Epithelial cell of prostate (primary cell): Measurements from ENCODE around the gene HMX1.

Experiments
- DNase-seq: peaks from one replicate; pipeline ENCODE4 v3.0.0-alpha.2; 2011; ENCODE audit warnings: low read depth, low spot score
- H3K27ac ChIP-seq: fragments of 450-650 bp; 2 replicates; pipeline ENCODE4 v1.5.1; 2017; ENCODE audit warnings: mild to moderate bottlenecking

HMX1 gene

DNA sequence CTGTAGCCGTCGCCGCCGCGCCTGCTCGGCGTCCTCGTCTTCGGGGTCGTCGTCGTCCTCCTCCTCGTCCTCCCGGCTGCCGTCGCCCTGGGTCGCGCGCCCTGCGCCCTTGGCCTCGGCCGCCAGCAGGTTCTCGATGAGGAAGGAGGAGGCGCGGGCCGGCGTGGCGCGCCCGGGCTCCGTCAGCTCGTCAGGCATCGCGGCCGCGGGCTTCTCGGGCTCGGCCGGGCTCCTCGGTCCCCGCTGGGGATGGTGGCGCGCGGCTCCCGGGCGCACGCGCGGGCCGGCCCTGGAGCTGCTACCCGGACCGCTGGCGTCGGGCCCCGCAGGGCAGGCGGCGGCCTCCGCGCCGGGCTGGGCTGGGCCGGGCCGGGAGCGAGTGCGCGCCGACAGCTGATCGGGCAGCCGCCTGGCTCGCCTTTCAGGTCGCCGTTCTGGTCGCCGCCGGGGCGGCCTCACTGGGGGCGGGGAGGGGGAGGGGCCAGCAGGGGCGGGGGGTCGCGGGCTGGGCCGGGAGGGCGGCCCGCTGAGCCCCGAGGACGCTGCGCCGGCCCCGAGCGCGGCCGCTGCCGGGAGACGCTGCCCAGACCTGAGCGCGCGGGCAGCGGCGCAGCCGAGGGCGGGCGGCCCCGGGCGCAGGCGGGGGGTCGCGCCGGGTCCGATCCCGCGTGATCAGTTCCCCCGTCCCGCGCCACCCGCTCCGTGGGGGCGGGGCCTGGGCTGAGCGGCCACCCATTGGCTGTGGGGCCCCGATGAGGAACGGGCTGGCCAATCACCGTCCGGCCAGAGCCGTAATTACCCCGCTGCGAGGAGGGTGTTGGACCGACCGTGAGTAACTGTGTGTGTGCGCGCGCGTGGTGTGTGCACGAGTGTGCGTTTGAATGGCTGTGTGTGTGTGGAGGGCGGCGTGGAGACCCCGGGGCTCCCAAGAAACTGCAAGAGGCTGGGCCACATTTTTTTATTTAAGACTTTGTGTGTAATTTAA lies at the start of gene HMX1:
Gene HMX1 (minus strand): TSS at position 423 of the 985 bp plus-strand sequence. CDS start 225 bp downstream, at position 198.
- no peak within 1 kb of the TSS for H3K27ac ChIP-seq
- no peak for DNase-seq

DNA sequence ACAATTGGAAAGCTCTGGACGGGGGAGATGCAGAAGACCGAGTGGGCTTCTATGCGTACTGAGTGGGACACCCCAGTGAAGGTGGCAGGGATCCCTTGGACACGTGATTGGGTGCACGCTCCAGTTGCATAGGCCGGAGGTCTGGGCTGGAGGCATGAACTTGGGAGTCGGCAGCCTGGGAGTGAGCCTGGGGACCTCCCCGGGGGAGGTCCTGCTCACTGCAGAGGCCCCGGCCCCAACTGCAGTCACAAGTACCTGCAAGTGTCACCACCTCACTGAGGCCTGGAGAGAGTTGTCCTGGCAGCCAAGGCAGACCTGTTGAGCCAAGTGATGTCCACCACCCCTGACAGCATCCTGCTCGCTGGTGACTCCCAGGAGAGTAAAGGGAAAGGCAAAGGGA lies 49.3 kb upstream of the HMX1 start:
- DNase-seq: no peak
- no peak overlapping the region for H3K27ac ChIP-seq

DNA sequence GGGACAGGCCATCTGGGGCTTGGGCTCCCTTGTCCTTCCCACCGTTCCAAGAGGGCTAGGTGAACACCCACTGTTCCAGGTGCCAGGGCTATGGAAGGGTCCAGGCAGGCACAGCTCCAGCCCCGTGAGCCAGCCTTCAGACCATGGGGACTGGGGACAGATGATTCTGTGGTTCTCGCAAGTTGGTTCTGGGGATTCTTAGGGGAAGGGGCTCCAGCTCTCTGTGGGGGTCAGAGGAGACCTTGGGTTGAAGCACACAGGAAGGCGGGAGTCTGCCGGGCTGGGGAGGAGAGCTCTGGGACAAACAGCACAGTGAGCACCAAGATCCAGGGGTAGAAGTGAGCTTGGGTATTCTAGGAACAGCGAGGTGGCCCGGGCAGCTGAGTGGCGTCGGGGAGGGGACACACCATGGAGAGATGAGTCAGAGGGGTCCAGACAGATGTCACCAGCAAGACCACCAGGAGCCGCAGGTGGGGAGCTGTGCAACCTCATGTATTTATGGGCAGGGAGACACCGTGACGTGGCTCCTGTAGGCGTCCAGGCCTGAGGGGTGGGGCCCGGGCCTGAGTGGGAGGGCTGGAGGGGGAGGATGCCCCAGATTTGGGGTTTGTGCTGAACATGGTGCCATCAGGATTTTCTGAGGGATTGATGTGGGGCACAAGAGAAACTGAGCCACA lies 48.8 kb upstream of the HMX1 start:
- no peak for DNase-seq
- no peak overlapping the region for H3K27ac ChIP-seq

DNA sequence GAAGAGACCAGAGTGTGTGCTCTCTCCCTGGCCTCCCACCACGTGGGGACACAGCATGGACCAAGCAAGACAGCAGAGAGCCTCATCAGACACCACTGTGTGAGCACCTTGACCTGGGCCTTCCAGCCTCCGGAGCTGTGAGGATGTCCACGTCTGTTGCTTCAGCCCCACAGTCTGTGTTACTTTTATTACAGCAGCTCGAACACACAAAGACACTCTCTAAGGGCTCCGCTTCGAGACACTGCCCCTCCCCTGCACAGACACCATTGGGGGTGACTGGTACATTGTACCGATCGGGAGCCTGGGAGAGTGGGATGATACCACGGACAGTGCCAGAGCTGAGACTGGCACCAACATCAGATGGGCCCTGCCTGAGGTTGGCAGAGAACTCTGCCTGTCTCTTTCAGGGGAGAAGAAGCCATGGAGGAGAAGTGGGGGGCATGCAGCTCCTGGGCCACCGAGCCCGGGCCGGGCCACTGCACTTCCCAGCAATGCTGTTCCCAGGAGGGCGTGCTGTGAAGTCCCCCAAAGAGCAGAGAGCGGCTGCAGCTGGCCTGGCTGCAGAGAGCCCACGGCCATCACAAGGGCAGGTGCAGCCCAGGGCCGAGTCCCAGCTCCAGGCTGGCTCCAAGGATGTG lies 48.1 kb upstream of the HMX1 start:
- H3K27ac ChIP-seq: no peak overlapping the region
- DNase-seq: no peak

DNA sequence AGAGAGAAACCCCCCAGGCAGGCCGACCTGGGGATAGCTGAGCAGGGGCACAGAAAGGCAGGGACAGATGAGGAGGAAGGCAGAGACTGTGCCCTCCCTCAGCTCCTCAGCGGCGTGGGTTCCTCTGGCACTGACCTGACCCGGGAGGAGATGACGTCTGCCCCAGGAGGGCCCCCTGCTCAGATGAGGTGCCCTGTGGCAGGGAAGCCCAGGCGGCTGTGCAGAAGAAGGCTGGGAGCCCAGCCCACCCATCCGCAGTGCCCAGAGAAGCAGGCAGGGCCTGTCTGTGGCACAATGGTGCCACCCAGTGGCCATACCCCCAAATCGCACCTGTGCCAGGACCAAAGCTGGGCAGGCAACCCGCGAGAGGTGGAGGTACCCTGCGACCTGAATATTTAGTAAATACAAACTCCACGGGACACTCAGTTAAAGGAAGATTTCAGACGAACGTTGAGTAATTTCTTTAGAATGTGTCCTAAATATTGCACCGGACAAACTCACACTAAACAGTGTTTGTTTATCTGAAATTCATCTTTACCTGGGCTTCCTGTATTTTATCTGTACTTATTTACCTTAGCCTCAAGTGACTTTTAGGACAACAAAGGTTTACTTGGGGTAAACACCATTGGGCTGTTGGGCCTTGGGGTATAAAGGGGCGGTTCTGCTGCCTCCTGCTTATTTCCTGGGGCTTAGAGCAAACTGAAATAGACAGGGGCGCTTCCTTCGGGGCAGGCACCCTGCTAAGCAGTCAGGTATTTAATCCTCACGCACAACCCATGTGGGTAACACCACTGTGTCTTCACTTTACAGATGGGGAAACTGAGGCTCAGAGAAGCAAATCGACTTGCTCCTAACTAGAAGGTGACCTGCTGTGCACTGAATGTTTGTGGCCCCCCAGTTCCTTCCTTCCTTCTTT lies 46.5 kb upstream of the HMX1 start:
- no peak overlapping the region for H3K27ac ChIP-seq
- DNase-seq: no peak

GRCh38 chr4:8917321-8917811 lies 45.7 kb upstream of the HMX1 start:
- H3K27ac ChIP-seq: no peak overlapping the region
- DNase-seq: no peak

DNA sequence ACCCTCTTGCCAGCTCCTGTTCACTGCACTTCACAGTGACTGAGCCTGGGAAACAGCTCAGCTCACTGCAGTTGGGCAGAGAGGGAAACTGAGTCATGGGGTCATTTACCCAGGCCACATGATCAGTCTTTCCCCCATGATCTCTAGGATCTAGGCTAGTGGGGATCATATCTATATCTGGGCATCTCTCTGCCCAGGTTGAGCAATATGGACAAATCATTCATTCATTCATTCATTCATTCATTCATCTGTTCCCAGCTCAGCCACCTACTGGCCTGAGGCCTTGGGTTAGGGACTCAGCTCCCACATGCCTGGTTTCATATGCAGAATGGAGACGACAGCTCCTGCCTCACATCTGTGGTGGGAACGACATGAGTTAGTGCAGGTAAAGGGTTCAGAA lies 45.3 kb upstream of the HMX1 start:
- no peak overlapping the region for H3K27ac ChIP-seq
- no peak for DNase-seq

DNA sequence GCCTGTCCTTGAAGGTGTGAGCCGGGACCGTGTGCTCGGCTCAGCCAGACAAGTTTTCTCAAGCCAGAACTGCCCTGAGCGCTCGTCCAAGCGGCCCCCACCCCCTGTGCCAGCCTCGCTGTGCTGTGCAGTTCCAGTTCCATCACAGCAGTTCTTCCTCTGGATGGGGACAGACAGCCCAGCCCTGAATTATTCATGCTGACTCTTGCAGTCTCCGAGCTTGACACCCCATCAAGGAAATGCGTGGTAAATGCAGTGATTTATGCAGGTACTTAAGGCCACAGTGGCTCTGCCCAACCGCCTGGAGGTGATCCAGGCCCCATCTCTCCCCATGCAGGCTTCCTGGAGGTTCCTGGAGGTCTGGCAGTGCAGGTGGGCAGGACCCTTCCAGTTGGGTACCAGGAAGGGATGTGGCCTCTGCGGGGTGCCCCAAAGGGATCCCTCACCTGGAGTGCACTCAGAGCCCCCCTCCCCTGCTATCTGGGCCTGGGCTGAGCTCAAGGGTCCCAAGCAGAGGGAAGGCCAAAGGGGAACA lies 44.8 kb upstream of the HMX1 start:
- DNase-seq: no peak

DNA sequence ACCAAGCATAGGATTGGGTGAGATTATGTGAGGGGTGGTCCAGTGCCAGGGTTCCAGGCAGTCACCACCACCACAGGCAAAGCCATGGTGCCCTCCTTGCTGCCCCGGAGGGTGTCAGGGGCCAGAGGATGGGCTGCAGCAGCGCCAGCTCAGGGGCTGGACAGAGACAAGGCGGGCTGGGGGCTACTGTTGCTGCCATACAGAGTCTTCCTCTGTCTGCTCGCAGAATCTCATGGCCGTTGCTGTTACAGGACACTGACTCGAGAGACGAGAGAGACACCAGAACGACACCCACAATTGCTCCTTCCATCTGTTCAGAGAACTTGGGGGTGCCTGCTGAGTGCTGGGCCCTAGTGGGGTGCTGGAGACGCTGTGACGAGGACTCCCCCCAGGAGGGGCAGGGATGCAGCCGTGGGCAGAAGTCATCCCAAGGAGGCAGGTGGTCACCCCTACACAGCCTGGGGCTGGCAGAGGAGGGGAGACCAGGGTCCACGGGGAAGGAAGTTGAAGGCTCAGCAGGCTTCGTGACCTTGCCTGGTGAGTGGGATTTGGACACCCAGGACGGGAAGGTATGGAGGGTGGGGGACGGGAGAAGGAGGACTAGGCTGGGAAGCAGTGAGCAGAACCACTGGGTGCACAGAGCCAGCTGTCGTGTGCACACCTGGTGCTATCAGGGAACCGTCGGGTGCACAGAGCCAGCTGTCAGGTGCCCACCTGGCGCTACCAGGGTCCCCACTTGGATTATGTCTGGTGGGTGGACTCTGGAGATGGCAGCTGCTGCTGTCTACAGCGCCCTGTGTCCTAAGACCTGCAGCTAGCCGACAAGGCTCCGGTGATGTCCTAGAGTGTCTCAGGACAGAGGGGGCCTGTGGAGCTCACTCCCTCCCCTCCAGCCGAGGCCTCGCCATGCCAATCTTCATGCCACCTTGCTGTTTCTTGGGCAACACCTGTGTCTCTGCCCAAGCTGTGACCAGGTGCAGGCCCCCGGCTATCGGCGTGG lies 43.9 kb upstream of the HMX1 start:
- DNase-seq: no peak
- H3K27ac ChIP-seq: no peak overlapping the region

More for the DNA sequence above, 44.8 kb upstream of the HMX1 start:
- no peak overlapping the region for H3K27ac ChIP-seq

DNA sequence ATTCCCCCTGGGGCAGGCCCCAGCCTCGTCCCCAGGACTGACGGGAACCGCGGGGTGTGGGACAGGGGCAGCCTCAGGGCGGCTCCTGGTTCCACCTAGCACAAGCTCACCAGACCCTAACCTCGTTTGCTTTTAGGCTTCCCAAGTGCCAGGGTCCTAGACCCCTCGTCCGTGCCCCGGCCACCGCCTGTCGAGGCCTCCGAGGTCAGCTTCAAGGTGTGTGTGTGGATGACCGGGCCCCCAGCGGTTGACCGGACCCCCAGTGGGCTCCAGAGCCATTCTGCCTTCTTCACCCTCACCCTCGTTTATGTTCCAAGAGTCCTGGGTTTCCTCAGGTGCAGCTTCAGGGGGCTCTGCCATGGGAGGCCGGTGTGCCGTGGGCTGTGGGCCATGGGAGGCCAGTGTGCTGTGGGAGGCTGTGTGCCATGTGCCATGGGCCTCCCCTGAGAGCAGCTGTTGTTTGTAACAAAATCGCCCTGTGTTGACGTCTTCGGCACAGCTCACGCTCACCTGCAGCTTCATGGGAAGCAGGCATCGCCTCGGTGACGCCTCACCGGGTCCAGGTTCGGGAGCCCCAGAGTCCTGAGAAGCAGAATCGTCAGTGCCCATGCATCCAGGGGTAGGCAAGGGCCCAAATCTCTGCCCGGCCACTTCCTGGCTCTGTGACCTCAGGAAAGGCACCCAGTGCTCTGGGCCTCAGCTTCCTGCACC lies 43.0 kb upstream of the HMX1 start:
- no peak overlapping the region for H3K27ac ChIP-seq
- no peak for DNase-seq

- H3K27ac ChIP-seq: no peak overlapping the region
- DNase-seq: no peak
Measured at GRCh38 chr4:8913858-8914460, 42.3 kb upstream of the HMX1 start.

DNA sequence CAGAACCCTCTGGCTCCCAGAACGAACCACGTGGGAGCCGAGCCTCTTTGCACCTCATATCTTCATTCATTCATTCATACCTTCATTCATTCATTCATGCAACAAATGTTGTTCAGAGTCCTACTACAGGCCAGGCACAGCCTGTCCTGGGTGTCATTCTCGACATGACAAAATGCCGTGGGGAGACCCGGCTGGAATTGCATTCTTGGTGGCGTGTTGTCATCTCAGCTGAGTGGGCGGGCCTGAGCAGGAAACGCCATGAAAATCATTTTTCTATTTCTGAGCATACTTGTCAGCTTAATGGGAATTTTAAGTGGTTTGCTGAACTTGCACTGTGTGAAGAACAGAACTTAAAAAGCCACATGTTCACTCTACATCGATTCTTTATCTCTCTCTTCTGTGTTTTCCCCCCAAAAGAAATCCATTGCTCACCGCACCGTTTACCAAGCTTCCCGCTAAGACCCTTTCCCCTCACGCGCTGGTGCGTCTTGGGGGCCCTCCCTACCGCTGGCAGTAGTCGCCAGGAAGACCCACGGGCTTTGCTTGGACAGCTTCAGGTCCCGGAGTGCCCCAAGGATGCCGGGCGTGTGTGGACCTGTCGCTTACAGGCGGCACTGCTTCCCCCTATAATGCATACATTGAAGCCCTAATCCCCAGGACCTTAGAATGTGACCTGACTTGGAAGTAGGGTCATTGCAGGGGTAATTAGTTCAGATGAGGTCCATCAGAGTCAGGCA lies 41.6 kb upstream of the HMX1 start:
- DNase-seq: no peak

DNA sequence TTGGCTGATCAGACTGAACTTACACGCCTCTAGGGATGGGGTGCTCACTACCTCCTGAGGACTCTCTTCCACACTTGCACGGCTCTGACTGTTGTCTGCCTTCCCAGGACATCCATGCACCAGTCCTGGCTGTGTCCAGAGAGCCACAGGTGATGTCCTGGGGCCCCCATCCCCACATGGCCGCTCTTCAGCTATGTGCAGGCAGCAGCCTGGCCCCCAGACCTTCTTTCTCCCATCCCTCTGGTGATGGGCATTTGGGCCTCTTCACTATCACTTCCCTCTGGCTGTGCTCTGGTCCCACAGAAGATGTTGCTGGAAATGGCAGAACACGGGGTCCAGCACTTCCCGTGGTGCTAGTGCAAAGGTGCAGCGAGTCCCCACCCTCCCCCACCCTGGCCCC lies 40.9 kb upstream of the HMX1 start:
- DNase-seq: no peak
- no peak overlapping the region for H3K27ac ChIP-seq

More for the DNA sequence above, 41.6 kb upstream of the HMX1 start:
- H3K27ac ChIP-seq: no peak overlapping the region

- DNase-seq: no peak
- H3K27ac ChIP-seq: no peak overlapping the region
Measured at GRCh38 chr4:8912089-8912455, 40.4 kb upstream of the HMX1 start.

DNA sequence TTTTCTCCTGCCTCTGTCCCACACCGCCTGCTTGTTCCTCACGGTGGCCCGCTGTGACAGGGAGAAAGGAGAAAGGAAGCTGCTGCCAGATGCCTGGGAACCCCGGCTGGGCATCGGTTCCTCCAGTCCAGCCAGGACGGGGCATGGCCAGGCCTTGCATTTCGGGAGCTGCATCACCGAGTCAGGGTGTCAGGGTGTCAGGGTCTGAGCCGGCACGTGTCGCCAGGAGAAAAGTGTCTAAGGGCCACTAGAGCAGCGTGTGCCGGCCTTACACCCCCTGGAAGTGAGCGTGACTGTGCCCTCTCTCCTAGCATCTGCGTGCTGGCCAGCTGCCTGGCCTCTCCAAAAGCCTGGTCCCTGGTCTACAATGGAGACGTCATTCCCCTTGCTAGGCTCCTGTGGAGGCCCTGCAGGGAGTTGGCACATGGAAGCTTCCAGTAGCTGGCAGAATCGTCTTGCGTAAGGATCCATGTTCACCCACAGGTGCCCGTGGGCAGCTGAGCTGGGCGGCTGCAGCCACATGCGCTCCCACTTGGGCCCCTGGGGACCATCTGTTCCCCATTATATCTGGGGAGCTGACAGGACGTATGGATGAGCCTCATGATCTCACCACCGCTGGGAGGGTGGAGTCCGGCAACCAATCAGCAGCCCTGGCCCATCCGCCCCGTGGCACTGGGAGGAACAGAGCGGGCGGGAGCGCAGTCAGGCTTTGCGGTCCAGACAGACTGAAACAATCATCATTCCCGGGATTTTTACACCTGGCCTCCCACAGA lies 39.9 kb upstream of the HMX1 start:
- no peak for DNase-seq
- no peak overlapping the region for H3K27ac ChIP-seq

- no peak for DNase-seq
- H3K27ac ChIP-seq: no peak overlapping the region
Measured at GRCh38 chr4:8910822-8911315, 39.2 kb upstream of the HMX1 start.
